Measurements from ENCODE around the gene GDF7. TPM values are rescaled to one million over a fixed set of nuclear protein-coding genes. Genes with fewer than 3 reads are reported as not detected.

GDF7 gene
- total RNA-seq, 2 donors from 2014 or later = 1.1 to 1.7 TPM

DNA sequence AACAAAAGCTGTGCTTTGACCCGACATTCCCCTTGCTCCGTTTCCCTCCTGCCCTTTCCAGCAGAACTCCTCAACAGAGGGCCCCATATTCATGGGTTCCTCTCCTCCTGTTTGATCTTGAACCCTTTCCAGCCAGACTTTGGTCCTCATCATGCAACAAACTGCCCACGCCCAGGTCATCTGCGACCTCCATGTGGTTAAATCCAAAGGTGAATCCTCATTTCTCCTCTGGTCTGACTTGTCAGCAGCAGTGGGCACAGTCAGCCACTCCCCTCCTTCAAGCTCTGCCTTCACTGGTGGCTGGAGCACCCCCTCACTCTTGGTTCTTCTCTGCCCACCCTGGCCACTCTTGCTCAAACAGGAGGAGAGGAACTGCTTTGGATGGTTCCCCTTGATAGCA lies 18.7 kb upstream of the GDF7 start:
- DNase-seq (ENCODE audit: low spot score) = no peak
- H3K4me1 ChIP-seq = peaks cover 0 to 40% of the 10 kb centered on the region in 2 donors
- H3K36me3 ChIP-seq = peaks cover 26% of the 10 kb centered on the region
- H3K4me3 ChIP-seq = no peak overlapping the region
- TF ChIP-seq, protein P1, sequence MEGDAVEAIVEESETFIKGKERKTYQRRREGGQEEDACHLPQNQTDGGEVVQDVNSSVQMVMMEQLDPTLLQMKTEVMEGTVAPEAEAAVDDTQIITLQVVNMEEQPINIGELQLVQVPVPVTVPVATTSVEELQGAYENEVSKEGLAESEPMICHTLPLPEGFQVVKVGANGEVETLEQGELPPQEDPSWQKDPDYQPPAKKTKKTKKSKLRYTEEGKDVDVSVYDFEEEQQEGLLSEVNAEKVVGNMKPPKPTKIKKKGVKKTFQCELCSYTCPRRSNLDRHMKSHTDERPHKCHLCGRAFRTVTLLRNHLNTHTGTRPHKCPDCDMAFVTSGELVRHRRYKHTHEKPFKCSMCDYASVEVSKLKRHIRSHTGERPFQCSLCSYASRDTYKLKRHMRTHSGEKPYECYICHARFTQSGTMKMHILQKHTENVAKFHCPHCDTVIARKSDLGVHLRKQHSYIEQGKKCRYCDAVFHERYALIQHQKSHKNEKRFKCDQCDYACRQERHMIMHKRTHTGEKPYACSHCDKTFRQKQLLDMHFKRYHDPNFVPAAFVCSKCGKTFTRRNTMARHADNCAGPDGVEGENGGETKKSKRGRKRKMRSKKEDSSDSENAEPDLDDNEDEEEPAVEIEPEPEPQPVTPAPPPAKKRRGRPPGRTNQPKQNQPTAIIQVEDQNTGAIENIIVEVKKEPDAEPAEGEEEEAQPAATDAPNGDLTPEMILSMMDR (IDR thresholded peaks at IDR 0.05) = no peak
- H3K27ac ChIP-seq = no peak overlapping the region
- H3K27me3 ChIP-seq = no peaks in the 10 kb centered on the region
- H3K9me3 ChIP-seq = no peaks in the 10 kb centered on the region

DNA sequence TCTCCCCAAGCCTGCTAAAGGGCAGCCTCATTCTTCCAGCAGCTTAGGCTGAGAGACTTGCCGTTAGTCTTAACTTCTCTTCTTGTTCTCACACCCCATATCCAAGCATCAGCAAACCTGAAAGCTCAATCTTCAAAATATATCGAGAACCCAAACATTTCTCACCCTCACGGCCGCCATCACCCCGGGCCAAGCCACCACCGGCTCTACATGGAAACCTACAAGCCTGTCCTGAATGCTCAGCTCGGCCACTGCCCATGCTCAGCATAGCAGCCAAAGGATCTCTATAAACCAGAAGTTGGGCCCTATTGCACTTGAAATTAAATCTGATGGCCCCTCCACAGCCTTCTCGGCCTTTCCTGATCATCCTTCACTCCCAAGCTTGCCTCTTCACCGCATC lies 18.1 kb upstream of the GDF7 start:
- TF ChIP-seq, protein P1 (IDR thresholded peaks at IDR 0.05) = no peak
- Histone ChIP-seq H3K27me3 (no peaks in the 10 kb centered on the region), H3K36me3 (peaks cover 20% of the 10 kb centered on the region), H3K4me1 (peaks cover 0 to 40% of the 10 kb centered on the region in 2 donors), H3K9me3 (no peaks in the 10 kb centered on the region), H3K27ac (peak overlapping the region in 1 of 2 donors; percentile 11), H3K4me3 (no peak overlapping the region)
- DNase-seq (ENCODE audit: low spot score) = no peak

DNA sequence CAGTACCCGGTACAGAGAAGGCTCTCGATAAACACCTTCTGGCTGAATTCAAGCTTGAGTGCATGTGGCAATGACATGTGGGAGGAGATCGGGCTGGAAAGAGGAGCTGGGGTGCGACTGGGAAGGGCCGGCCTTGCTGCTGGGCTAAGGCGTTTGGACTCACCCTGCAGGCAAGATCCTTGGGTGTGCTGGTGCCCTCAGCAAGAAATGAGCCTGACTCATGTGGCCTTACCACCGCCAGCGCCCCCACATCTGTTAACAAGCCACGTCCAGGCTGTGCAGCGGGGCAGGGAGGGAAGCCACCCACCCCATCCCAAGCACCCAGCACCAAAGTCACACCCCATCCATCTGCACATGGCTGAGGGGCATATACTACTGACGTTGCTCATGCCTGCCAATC lies 17.4 kb upstream of the GDF7 start:
- TF ChIP-seq, protein P1 (IDR thresholded peaks at IDR 0.05) = no peak
- peaks cover 0 to 40% of the 10 kb centered on the region in 2 donors for H3K4me1 ChIP-seq

DNA sequence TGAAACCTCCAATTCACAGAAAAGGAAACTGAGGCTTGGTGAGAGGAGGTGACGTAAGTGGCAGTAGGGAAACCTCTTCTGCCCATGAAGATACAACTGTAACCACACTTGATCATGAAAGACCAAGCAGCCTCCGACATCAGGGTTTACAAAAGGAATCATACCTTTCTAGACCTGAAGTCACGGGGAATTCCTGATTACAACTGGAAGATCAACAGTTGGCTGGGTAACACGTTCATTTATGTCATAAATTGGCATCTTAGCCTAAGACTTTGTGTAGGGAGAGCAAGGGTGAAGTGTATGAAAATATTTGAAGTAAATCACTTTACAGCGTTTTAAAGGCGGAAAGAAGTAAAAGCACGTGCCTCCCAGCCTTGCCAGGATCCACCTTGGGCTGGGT lies 17.0 kb upstream of the GDF7 start:
- Histone ChIP-seq H3K4me1 (peaks cover 0 to 40% of the 10 kb centered on the region in 2 donors), H3K36me3 (peaks cover 8% of the 10 kb centered on the region), H3K27ac (peak overlapping the region; percentile 90 to 93), H3K4me3 (peak overlapping the region; percentile 78 to 84), H3K9me3 (no peaks in the 10 kb centered on the region), H3K27me3 (no peaks in the 10 kb centered on the region)
- no peak for DNase-seq (ENCODE audit: low spot score)
- TF ChIP-seq, protein P1 (IDR thresholded peaks at IDR 0.05) = no peak

More for the DNA sequence above, 17.4 kb upstream of the GDF7 start:
- peaks cover 12% of the 10 kb centered on the region for H3K36me3 ChIP-seq
- peak overlapping the region in 1 of 2 donors; percentile 84 for H3K4me3 ChIP-seq
- H3K27me3 ChIP-seq = no peaks in the 10 kb centered on the region
- no peak for DNase-seq (ENCODE audit: low spot score)
- H3K27ac ChIP-seq = peak overlapping the region; percentile 90 to 93
- no peaks in the 10 kb centered on the region for H3K9me3 ChIP-seq

DNA sequence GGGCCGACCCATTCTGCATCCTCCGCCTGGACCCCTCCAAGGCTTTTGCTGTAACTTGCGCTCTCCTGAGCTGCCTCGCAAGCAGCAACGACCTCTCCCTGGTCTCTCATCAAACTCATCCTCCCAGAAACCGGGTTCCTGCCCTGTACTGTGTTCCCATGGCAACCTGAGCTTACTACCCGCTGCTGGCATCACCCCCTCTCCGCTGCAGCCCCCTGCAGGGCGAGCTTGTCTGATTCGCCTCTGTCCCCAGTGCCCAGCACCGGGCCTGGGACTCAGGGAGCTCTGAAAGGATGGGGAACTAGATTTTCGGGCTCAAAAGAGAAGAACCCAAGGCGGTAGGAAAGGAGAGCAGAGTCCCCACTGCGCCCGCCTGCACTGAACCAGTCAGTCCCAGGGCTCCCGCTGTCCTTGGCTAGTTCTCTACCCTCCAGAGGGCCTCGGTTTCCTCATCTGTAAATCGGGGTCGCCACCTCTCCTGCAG lies 16.5 kb upstream of the GDF7 start:
- no peak for DNase-seq (ENCODE audit: low spot score)
- peaks cover 0 to 40% of the 10 kb centered on the region in 2 donors for H3K4me1 ChIP-seq
- H3K27ac ChIP-seq = peak overlapping the region; percentile 90 to 93
- H3K9me3 ChIP-seq = no peaks in the 10 kb centered on the region
- H3K4me3 ChIP-seq = peak overlapping the region; percentile 78 to 84
- peaks cover 4% of the 10 kb centered on the region for H3K36me3 ChIP-seq
- H3K27me3 ChIP-seq = no peaks in the 10 kb centered on the region
- TF ChIP-seq, protein P1 (IDR thresholded peaks at IDR 0.05) = no peak

Data from right atrium auricular region (tissue), 2 donors.